GM18507 (cell line): ENCODE results near the gene ESPNL.

Experiments
- DNase-seq: peaks from one replicate; pipeline ENCODE4 v3.0.0; 2011; ENCODE audit warnings: low read depth; ENCODE audit not compliant: insufficient read length; ENCODE audit errors: extremely low spot score
- FAIRE-seq: peaks from 2 replicates; lab custom pipeline; 2011; peaks lifted over from hg19 to GRCh38; lab: Jason Lieb, UNC

Gene ESPNL

GRCh38 chr2:238137885-238138284 is 37.7 kb downstream of the ESPNL start:
- FAIRE-seq = no peak

GRCh38 chr2:238138331-238139195 is 38.4 kb downstream of the ESPNL start, which contains the start of gene KLHL30:
Gene KLHL30 (plus strand): TSS chr2:238138668. CDS start chr2:238140755, 2,087 bp downstream.
- no peak for DNase-seq
- FAIRE-seq = no peak

More at GRCh38 chr2:238137885-238138284, 37.7 kb downstream of the ESPNL start:
- no peak for DNase-seq

GRCh38 chr2:238139196-238140039 is 39.3 kb downstream of the ESPNL start:
- no peak for FAIRE-seq
- no peak for DNase-seq

- FAIRE-seq (no peak), DNase-seq (no peak)
Observed at GRCh38 chr2:238140040-238140439, 39.9 kb downstream of the ESPNL start.

GRCh38 chr2:238140721-238141540 is 40.8 kb downstream of the ESPNL start:
- FAIRE-seq (no peak), DNase-seq (no peak)

- DNase-seq = no peak
- FAIRE-seq = no peak
Observed at GRCh38 chr2:238141541-238142318, 41.6 kb downstream of the ESPNL start.

GRCh38 chr2:238142382-238143205 is 42.5 kb downstream of the ESPNL start:
- DNase-seq (no peak), FAIRE-seq (no peak)

- FAIRE-seq = no peak
- no peak for DNase-seq
Observed at GRCh38 chr2:238143239-238143951, 43.3 kb downstream of the ESPNL start.

GRCh38 chr2:238144262-238144661 is 44.1 kb downstream of the ESPNL start:
- FAIRE-seq (no peak), DNase-seq (no peak)

GRCh38 chr2:238145046-238145445 is 44.9 kb downstream of the ESPNL start:
- DNase-seq (no peak), FAIRE-seq (no peak)

GRCh38 chr2:238145851-238146250 is 45.7 kb downstream of the ESPNL start:
- FAIRE-seq = no peak
- no peak for DNase-seq

GRCh38 chr2:238146884-238147544 is 46.9 kb downstream of the ESPNL start:
- FAIRE-seq (no peak), DNase-seq (no peak)

- no peak for FAIRE-seq
- no peak for DNase-seq
Observed at GRCh38 chr2:238148981-238149380, 48.8 kb downstream of the ESPNL start.

GRCh38 chr2:238149841-238150572 is 49.9 kb downstream of the ESPNL start:
- no peak for FAIRE-seq
- no peak for DNase-seq

GRCh38 chr2:238150686-238151085 is 50.5 kb downstream of the ESPNL start:
- no peak for DNase-seq
- FAIRE-seq = no peak

GRCh38 chr2:238151205-238151604 is 51.1 kb downstream of the ESPNL start:
- no peak for DNase-seq
- no peak for FAIRE-seq
